D721Med (cell line): ENCODE data around the gene MAG.

Source experiments
- DNase-seq: peaks from one replicate; pipeline ENCODE4 v3.0.0; 2011; ENCODE audit warnings: low spot score; ENCODE audit not compliant: insufficient read length
- FAIRE-seq: peaks from 2 replicates; lab custom pipeline; 2011; peaks lifted over from hg19 to GRCh38; lab: Jason Lieb, UNC
- TF ChIP-seq, protein P1 (sequence below): IDR thresholded peaks from 2 replicates; pipeline ENCODE4 v1.5.1; 2012; ENCODE audit warnings: mild to moderate bottlenecking, control low read depth; ENCODE audit not compliant: insufficient read depth; ENCODE audit errors: missing control alignments

The MAG gene

DNA sequence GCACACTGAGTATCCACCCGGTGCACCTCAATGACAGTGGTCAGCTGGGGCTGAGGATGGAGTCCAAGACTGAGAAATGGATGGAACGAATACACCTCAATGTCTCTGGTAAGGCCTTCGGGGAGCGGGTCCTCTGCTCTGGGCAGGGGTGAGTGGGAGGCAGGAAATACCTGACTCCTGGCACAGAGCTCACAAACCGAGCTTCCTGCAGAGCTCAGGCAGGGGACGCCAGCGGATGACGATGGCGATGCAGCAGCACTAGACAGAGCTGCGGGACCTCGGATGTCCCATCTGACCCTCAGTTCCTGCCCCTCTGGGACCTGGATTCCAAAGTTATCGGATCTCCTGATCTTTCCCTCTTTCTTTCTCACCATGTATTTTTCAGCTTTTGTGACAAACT lies 40.9 kb downstream of the MAG start:
- no peak for DNase-seq
- TF ChIP-seq, protein P1, sequence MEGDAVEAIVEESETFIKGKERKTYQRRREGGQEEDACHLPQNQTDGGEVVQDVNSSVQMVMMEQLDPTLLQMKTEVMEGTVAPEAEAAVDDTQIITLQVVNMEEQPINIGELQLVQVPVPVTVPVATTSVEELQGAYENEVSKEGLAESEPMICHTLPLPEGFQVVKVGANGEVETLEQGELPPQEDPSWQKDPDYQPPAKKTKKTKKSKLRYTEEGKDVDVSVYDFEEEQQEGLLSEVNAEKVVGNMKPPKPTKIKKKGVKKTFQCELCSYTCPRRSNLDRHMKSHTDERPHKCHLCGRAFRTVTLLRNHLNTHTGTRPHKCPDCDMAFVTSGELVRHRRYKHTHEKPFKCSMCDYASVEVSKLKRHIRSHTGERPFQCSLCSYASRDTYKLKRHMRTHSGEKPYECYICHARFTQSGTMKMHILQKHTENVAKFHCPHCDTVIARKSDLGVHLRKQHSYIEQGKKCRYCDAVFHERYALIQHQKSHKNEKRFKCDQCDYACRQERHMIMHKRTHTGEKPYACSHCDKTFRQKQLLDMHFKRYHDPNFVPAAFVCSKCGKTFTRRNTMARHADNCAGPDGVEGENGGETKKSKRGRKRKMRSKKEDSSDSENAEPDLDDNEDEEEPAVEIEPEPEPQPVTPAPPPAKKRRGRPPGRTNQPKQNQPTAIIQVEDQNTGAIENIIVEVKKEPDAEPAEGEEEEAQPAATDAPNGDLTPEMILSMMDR, result no peak
- no peak for FAIRE-seq

GRCh38 chr19:35334144-35334753 lies 42.3 kb downstream of the MAG start:
- DNase-seq (no peak), FAIRE-seq (no peak)
- TF ChIP-seq, protein P1, result no peak

- FAIRE-seq, result no peak
- TF ChIP-seq, protein P1, result no peak
- DNase-seq, result no peak
Measured at GRCh38 chr19:35336166-35336955, 44.4 kb downstream of the MAG start.

DNA sequence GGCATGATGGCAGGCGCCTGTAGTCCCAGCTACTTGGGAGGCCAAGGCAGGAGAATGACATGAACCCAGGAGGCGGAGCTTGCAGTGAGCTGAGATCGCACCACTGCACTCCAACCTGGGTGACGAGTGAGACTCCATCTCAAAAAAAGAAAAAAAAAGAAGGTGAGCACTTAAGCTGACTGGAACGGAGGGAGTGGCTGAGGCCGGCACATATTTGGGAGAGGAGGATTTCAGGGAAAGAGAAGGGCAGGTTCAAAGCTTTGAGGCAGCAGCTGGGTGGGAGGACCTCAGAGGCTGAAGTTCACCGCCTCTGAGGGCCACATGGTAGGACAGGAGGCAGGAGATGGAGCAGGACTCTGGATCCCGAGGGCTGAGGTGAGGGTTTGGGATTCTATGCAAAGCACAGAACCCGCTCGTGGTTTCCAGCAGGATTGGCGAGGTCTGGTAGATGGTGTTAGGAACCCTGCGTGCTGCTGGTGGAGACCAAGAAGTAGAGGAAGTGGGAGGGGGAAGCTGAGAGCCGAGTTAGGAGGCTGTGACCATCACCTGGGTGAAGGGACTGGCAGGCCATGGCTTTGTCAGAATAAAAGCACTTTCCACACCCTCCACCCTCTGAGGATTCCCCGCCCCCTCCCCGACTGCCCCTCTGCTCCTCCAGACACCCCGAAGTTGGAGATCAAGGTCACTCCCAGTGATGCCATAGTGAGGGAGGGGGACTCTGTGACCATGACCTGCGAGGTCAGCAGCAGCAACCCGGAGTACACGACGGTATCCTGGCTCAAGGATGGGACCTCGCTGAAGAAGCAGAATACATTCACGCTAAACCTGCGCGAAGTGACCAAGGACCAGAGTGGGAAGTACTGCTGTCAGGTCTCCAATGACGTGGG lies 45.4 kb downstream of the MAG start:
- DNase-seq, result no peak
- no peak for FAIRE-seq

DNA sequence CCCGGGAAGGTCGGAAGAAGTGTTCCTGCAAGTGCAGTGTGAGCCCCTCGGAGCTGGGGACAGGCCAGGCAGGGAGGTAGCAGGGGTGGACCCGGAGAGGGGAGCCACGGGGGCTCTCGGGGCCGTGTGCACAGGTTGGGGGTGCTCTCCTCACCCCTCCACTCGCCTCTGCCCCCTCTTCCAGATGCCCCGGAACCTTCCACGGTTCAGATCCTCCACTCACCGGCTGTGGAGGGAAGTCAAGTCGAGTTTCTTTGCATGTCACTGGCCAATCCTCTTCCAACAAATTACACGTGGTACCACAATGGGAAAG lies 46.0 kb downstream of the MAG start:
- TF ChIP-seq, protein P1, result no peak
- FAIRE-seq, result no peak
- DNase-seq, result no peak

More for the DNA sequence above, 45.4 kb downstream of the MAG start:
- TF ChIP-seq, protein P1, result no peak

- DNase-seq (no peak), FAIRE-seq (no peak)
- TF ChIP-seq, protein P1, result no peak
Measured at GRCh38 chr19:35340431-35340830, 48.5 kb downstream of the MAG start.
